Mucosa of descending colon (tissue), 3 donors: ENCODE results near the gene KHDC4. TPM values are rescaled to one million over a fixed set of nuclear protein-coding genes. Genes with fewer than 3 reads are reported as not detected.

Source experiments
- ATAC-seq: fragments of 200-7000 bp; cut with Tn5 transposase; one replicate; pipeline ENCODE4 v1.9.1; 2020; ENCODE audit warnings: mild to moderate bottlenecking, moderate library complexity
- DNase-seq, 3 donors: peaks; one replicate each; pipeline ENCODE4 v3.0.0-alpha.2; 2020
- H3K36me3 ChIP-seq: fragments of 200-600 bp; one replicate; pipeline ENCODE4 v1.8.0; 2021; ENCODE audit warnings: low read depth, mild to moderate bottlenecking
- H3K4me1 ChIP-seq: fragments of 200-600 bp; one replicate; pipeline ENCODE4 v1.8.0; 2021; ENCODE audit warnings: low read depth, mild to moderate bottlenecking
- H3K4me3 ChIP-seq: fragments of 200-600 bp; one replicate; pipeline ENCODE4 v1.8.0; 2021; ENCODE audit warnings: mild to moderate bottlenecking
- H3K9me3 ChIP-seq: fragments of 200-600 bp; one replicate; pipeline ENCODE4 v1.8.0; 2021; ENCODE audit warnings: mild to moderate bottlenecking
- CTCF ChIP-seq: fragments of 200-600 bp; IDR thresholded peaks from one replicate; pipeline ENCODE4 v1.8.0; 2022; ENCODE audit warnings: antibody characterized with exemption, mild to moderate bottlenecking
- intact Hi-C, 2 donors: fragments of 100-400 bp; cut with DNase I in 1 of 2; cut with micrococcal nuclease in 1 of 2; formaldehyde crosslinking; loops; one replicate each; pipeline versions ENCODE4 v1.11.0 to v1.11.1; 2022; cut with DNase I, micrococcal nuclease
- total RNA-seq, 3 donors: library from RNA; stranded (reverse); fragmentation: NEBNext Ultra II Directional in 2 of 3; extraction: Animal tissue kit (Norgen Biotek cat#: 25700) in 2 of 3; gene quantifications; one replicate each; pipeline versions ENCODE4 v1.2.1 to v1.2.4, GENCODE V29; 2021 to 2023
- donor health status: DM: no; HTN: no; CAD: no; lungs with moderate emphysema.
- donor health status: DM: no; HTN: no; CAD: no.
- donor health status: DM: no; HTN: yes; CAD: no.

Gene KHDC4
- total RNA-seq, 3 donors from 2014 or later = 52.9 to 59.5 (median 58.6) TPM

GRCh38 chr1:155888481-155888880 is 45.7 kb downstream of the KHDC4 start:
- Histone ChIP-seq H3K9me3 (no peaks in the 10 kb centered on the region), H3K4me3 (no peak overlapping the region), H3K4me1 (peaks cover 9% of the 10 kb centered on the region), H3K36me3 (no peaks in the 10 kb centered on the region)
- ATAC-seq (no peak), DNase-seq (no peak)
- intact Hi-C loops = no loop called here
- TF ChIP-seq CTCF = no peak

GRCh38 chr1:155884982-155885381 is 49.2 kb downstream of the KHDC4 start:
- ATAC-seq (no peak), DNase-seq (no peak)
- H3K9me3 ChIP-seq = no peaks in the 10 kb centered on the region
- intact Hi-C loops = no loop called here
- no peaks in the 10 kb centered on the region for H3K36me3 ChIP-seq
- peaks cover 3% of the 10 kb centered on the region for H3K4me1 ChIP-seq
- TF ChIP-seq CTCF = no peak
- H3K4me3 ChIP-seq = no peak overlapping the region

- TF ChIP-seq CTCF = no peak
- DNase-seq = peak in 1 of 3 donors; percentile 13
- ATAC-seq = peak; percentile 93
- Histone ChIP-seq H3K36me3 (no peaks in the 10 kb centered on the region), H3K4me1 (peaks cover 3% of the 10 kb centered on the region), H3K9me3 (no peaks in the 10 kb centered on the region), H3K4me3 (no peak overlapping the region)
- intact Hi-C loops = no loop called here
Observed at GRCh38 chr1:155884031-155884960, 49.9 kb downstream of the KHDC4 start.

- Histone ChIP-seq H3K36me3 (no peaks in the 10 kb centered on the region), H3K4me1 (peaks cover 3% of the 10 kb centered on the region), H3K4me3 (no peak overlapping the region), H3K9me3 (no peaks in the 10 kb centered on the region)
- no peak for TF ChIP-seq CTCF
- no peak for DNase-seq
- intact Hi-C loops = no loop called here
- no peak for ATAC-seq
Observed at GRCh38 chr1:155882766-155883165, 51.4 kb downstream of the KHDC4 start.

GRCh38 chr1:155882235-155882634 is 52.0 kb downstream of the KHDC4 start:
- no peak for DNase-seq
- H3K9me3 ChIP-seq = no peaks in the 10 kb centered on the region
- intact Hi-C loops = no loop called here
- no peak for ATAC-seq
- H3K36me3 ChIP-seq = no peaks in the 10 kb centered on the region
- peaks cover 3% of the 10 kb centered on the region for H3K4me1 ChIP-seq
- H3K4me3 ChIP-seq = no peak overlapping the region
- TF ChIP-seq CTCF = no peak
